ENCODE measurements around the gene ZNF74.
A peak's percentile ranks its signal among the peaks of the same experiment; 100 is the strongest.
"Not testable (repeated sequence)": the region's sequence is repeated elsewhere in the genome, so short reads cannot be mapped to it uniquely, and the experiment has no call there.

Gene ZNF74

GRCh38 chr22:20393705-20394476 is at the start of gene ZNF74:
TSS of gene ZNF74 (plus strand) at chr22:20394151. CDS start at chr22:20394629, 478 bp downstream.
- Histone ChIP-seq H3K27me3 (ENCODE audit: insufficient read depth, low read length) (no peaks in the 10 kb centered on the region), H3K9me3 (ENCODE audit: low read length) (no peaks in the 10 kb centered on the region), H2AFZ (ENCODE audit: low read depth, low read length) (peak within 1 kb of the TSS; percentile 80), H3K36me3 (ENCODE audit: insufficient read depth, low read length) (peaks cover 10% of the 10 kb centered on the region), H3K4me3 (ENCODE audit: low read length) (peak within 1 kb of the TSS; percentile 90), H3K4me1 (ENCODE audit: insufficient read depth, low read length) (peaks cover 27% of the 10 kb centered on the region)

- H3K4me3 ChIP-seq (ENCODE audit: low read length); H3K9me3 ChIP-seq (ENCODE audit: low read length); H3K36me3 ChIP-seq (ENCODE audit: insufficient read depth, low read length); H3K4me1 ChIP-seq (ENCODE audit: insufficient read depth, low read length); H3K27me3 ChIP-seq (ENCODE audit: insufficient read depth, low read length); H2AFZ ChIP-seq (ENCODE audit: low read depth, low read length): not testable (repeated sequence)
Measured at GRCh38 chr22:20346553-20346952, 47.4 kb upstream of the ZNF74 start.

GRCh38 chr22:20352536-20352935 is 41.4 kb upstream of the ZNF74 start:
- H2AFZ ChIP-seq (ENCODE audit: low read depth, low read length); H3K4me1 ChIP-seq (ENCODE audit: insufficient read depth, low read length); H3K9me3 ChIP-seq (ENCODE audit: low read length): not testable (repeated sequence)

GRCh38 chr22:20354238-20354975 is 39.5 kb upstream of the ZNF74 start:
- Histone ChIP-seq H3K4me1 (ENCODE audit: insufficient read depth, low read length) (no peaks in the 10 kb centered on the region), H2AFZ (ENCODE audit: low read depth, low read length) (no peak overlapping the region), H3K27me3 (ENCODE audit: insufficient read depth, low read length) (no peaks in the 10 kb centered on the region), H3K36me3 (ENCODE audit: insufficient read depth, low read length) (no peaks in the 10 kb centered on the region), H3K4me3 (ENCODE audit: low read length) (no peak overlapping the region), H3K9me3 (ENCODE audit: low read length) (no peaks in the 10 kb centered on the region)

More at GRCh38 chr22:20352536-20352935, 41.4 kb upstream of the ZNF74 start:
- not testable (repeated sequence) for H3K27me3 ChIP-seq (ENCODE audit: insufficient read depth, low read length); H3K36me3 ChIP-seq (ENCODE audit: insufficient read depth, low read length); H3K4me3 ChIP-seq (ENCODE audit: low read length)

GRCh38 chr22:20355939-20356636 is 37.9 kb upstream of the ZNF74 start:
- H3K4me3 ChIP-seq (ENCODE audit: low read length); H3K27me3 ChIP-seq (ENCODE audit: insufficient read depth, low read length); H2AFZ ChIP-seq (ENCODE audit: low read depth, low read length); H3K4me1 ChIP-seq (ENCODE audit: insufficient read depth, low read length); H3K36me3 ChIP-seq (ENCODE audit: insufficient read depth, low read length); H3K9me3 ChIP-seq (ENCODE audit: low read length): not testable (repeated sequence)

GRCh38 chr22:20356906-20357305 is 37.0 kb upstream of the ZNF74 start:
- H3K27me3 ChIP-seq (ENCODE audit: insufficient read depth, low read length); H3K4me1 ChIP-seq (ENCODE audit: insufficient read depth, low read length); H3K9me3 ChIP-seq (ENCODE audit: low read length); H2AFZ ChIP-seq (ENCODE audit: low read depth, low read length); H3K4me3 ChIP-seq (ENCODE audit: low read length); H3K36me3 ChIP-seq (ENCODE audit: insufficient read depth, low read length): not testable (repeated sequence)

- H2AFZ ChIP-seq (ENCODE audit: low read depth, low read length); H3K27me3 ChIP-seq (ENCODE audit: insufficient read depth, low read length); H3K36me3 ChIP-seq (ENCODE audit: insufficient read depth, low read length); H3K9me3 ChIP-seq (ENCODE audit: low read length); H3K4me3 ChIP-seq (ENCODE audit: low read length); H3K4me1 ChIP-seq (ENCODE audit: insufficient read depth, low read length): not testable (repeated sequence)
Measured at GRCh38 chr22:20357967-20358366, 36.0 kb upstream of the ZNF74 start.

- not testable (repeated sequence) for H3K27me3 ChIP-seq (ENCODE audit: insufficient read depth, low read length); H2AFZ ChIP-seq (ENCODE audit: low read depth, low read length); H3K36me3 ChIP-seq (ENCODE audit: insufficient read depth, low read length); H3K9me3 ChIP-seq (ENCODE audit: low read length); H3K4me3 ChIP-seq (ENCODE audit: low read length); H3K4me1 ChIP-seq (ENCODE audit: insufficient read depth, low read length)
Measured at GRCh38 chr22:20358503-20359239, 35.3 kb upstream of the ZNF74 start.

- not testable (repeated sequence) for H3K4me1 ChIP-seq (ENCODE audit: insufficient read depth, low read length); H3K9me3 ChIP-seq (ENCODE audit: low read length); H3K4me3 ChIP-seq (ENCODE audit: low read length); H3K27me3 ChIP-seq (ENCODE audit: insufficient read depth, low read length); H2AFZ ChIP-seq (ENCODE audit: low read depth, low read length); H3K36me3 ChIP-seq (ENCODE audit: insufficient read depth, low read length)
Measured at GRCh38 chr22:20360261-20360660, 33.7 kb upstream of the ZNF74 start.

- H3K4me1 ChIP-seq (ENCODE audit: insufficient read depth, low read length); H2AFZ ChIP-seq (ENCODE audit: low read depth, low read length); H3K9me3 ChIP-seq (ENCODE audit: low read length); H3K36me3 ChIP-seq (ENCODE audit: insufficient read depth, low read length); H3K27me3 ChIP-seq (ENCODE audit: insufficient read depth, low read length); H3K4me3 ChIP-seq (ENCODE audit: low read length): not testable (repeated sequence)
Measured at GRCh38 chr22:20360866-20361751, 32.8 kb upstream of the ZNF74 start.

GRCh38 chr22:20361752-20362229 is 32.2 kb upstream of the ZNF74 start:
- H2AFZ ChIP-seq (ENCODE audit: low read depth, low read length); H3K36me3 ChIP-seq (ENCODE audit: insufficient read depth, low read length); H3K9me3 ChIP-seq (ENCODE audit: low read length); H3K4me1 ChIP-seq (ENCODE audit: insufficient read depth, low read length); H3K27me3 ChIP-seq (ENCODE audit: insufficient read depth, low read length); H3K4me3 ChIP-seq (ENCODE audit: low read length): not testable (repeated sequence)

GRCh38 chr22:20362403-20362802 is 31.5 kb upstream of the ZNF74 start:
- H2AFZ ChIP-seq (ENCODE audit: low read depth, low read length); H3K4me1 ChIP-seq (ENCODE audit: insufficient read depth, low read length); H3K36me3 ChIP-seq (ENCODE audit: insufficient read depth, low read length); H3K9me3 ChIP-seq (ENCODE audit: low read length); H3K27me3 ChIP-seq (ENCODE audit: insufficient read depth, low read length); H3K4me3 ChIP-seq (ENCODE audit: low read length): not testable (repeated sequence)
